Kidney epithelial cell (primary cell): ENCODE data around the gene NEIL3. TPM values are rescaled to one million over a fixed set of nuclear protein-coding genes. Genes with fewer than 3 reads are reported as not detected.

Experiments
- DNase-seq: peaks from one replicate; pipeline ENCODE4 v3.0.0-alpha.2; 2010; ENCODE audit warnings: low read depth
- H3K27me3 ChIP-seq: 2 replicates; pipeline ENCODE4 v1.6.0; 2011; ENCODE audit warnings: low read length; ENCODE audit not compliant: control insufficient read depth, insufficient read depth
- H3K36me3 ChIP-seq: 2 replicates; pipeline ENCODE4 v1.5.1; 2011; ENCODE audit warnings: low read length; ENCODE audit not compliant: control insufficient read depth, insufficient read depth
- H3K4me3 ChIP-seq: 2 replicates; pipeline ENCODE4 v1.5.1; 2011; ENCODE audit warnings: low read depth, mild to moderate bottlenecking, control low read depth, low read length
- CTCF ChIP-seq: IDR thresholded peaks from 2 replicates; pipeline ENCODE4 v1.5.1; 2011; ENCODE audit warnings: mild to moderate bottlenecking, moderate library complexity, low read length, control low read depth, inconsistent platforms; ENCODE audit not compliant: insufficient read depth, poor library complexity, severe bottlenecking
- total RNA-seq: library from RNA; depleted of rRNA; stranded (reverse); fragments of >200 nt; gene quantifications from 2 replicates; pipeline ENCODE4 v1.2.3, GENCODE V29; 2015

NEIL3 gene
- total RNA-seq, 1 donor from 2014 or later = 2.1 TPM

- Histone ChIP-seq H3K27me3 (no peaks in the 10 kb centered on the region), H3K4me3 (no peak overlapping the region), H3K36me3 (no peaks in the 10 kb centered on the region)
- TF ChIP-seq CTCF = no peak
- DNase-seq = no peak
Observed at GRCh38 chr4:177356921-177357320, 47.2 kb downstream of the NEIL3 start.

- TF ChIP-seq CTCF = peak; percentile 30
- Histone ChIP-seq H3K27me3 (no peaks in the 10 kb centered on the region), H3K4me3 (no peak overlapping the region), H3K36me3 (no peaks in the 10 kb centered on the region)
- DNase-seq = no peak
Observed at GRCh38 chr4:177367336-177367735, 57.7 kb downstream of the NEIL3 start.

- TF ChIP-seq CTCF = no peak
- no peak for DNase-seq
- H3K27me3 ChIP-seq = no peaks in the 10 kb centered on the region
- H3K4me3 ChIP-seq = no peak overlapping the region
- H3K36me3 ChIP-seq = no peaks in the 10 kb centered on the region
Observed at GRCh38 chr4:177369372-177369771, 59.7 kb downstream of the NEIL3 start.

GRCh38 chr4:177371461-177371860 lies 61.8 kb downstream of the NEIL3 start:
- Histone ChIP-seq H3K36me3 (no peaks in the 10 kb centered on the region), H3K27me3 (no peaks in the 10 kb centered on the region), H3K4me3 (no peak overlapping the region)
- TF ChIP-seq CTCF = no peak
- no peak for DNase-seq

- Histone ChIP-seq H3K36me3 (no peaks in the 10 kb centered on the region), H3K4me3 (no peak overlapping the region), H3K27me3 (no peaks in the 10 kb centered on the region)
- TF ChIP-seq CTCF = no peak
- DNase-seq = no peak
Observed at GRCh38 chr4:177374966-177375365, 65.3 kb downstream of the NEIL3 start.

GRCh38 chr4:177375372-177375771 lies 65.7 kb downstream of the NEIL3 start:
- TF ChIP-seq CTCF = no peak
- DNase-seq = no peak
- Histone ChIP-seq H3K4me3 (no peak overlapping the region), H3K27me3 (no peaks in the 10 kb centered on the region), H3K36me3 (no peaks in the 10 kb centered on the region)
